Activated CD4-positive, alpha-beta T cell treated with anti-CD3 and anti-CD28 coated beads, Interleukin-2, amount 10 ng/mL, durations not matched to agents 24 days and 14 days (primary cell): ENCODE data around the gene SLC43A2. TPM values are rescaled to one million over a fixed set of nuclear protein-coding genes. Genes with fewer than 3 reads are reported as not detected.

Source experiments
- DNase-seq: peaks from one replicate; pipeline ENCODE4 v3.0.0; 2022
- H3K27ac Mint-ChIP-seq: one replicate; pipeline ENCODE4 v1.8.0; 2022; ENCODE audit warnings: mild to moderate bottlenecking, mixed read lengths
- H3K27me3 Mint-ChIP-seq: one replicate; pipeline ENCODE4 v1.8.0; 2022; ENCODE audit warnings: mixed read lengths
- H3K36me3 Mint-ChIP-seq: one replicate; pipeline ENCODE4 v1.8.0; 2022; ENCODE audit warnings: low read depth, mild to moderate bottlenecking, mixed read lengths
- H3K4me1 Mint-ChIP-seq: one replicate; pipeline ENCODE4 v1.8.0; 2021; ENCODE audit warnings: mixed read lengths
- H3K4me3 Mint-ChIP-seq: one replicate; pipeline ENCODE4 v1.8.0; 2022; ENCODE audit warnings: mild to moderate bottlenecking, moderate library complexity, mixed read lengths
- H3K9me3 Mint-ChIP-seq: one replicate; pipeline ENCODE4 v1.8.0; 2021; ENCODE audit warnings: mixed read lengths
- intact Hi-C: fragments of 100-400 bp; cut with micrococcal nuclease; formaldehyde crosslinking; loops from one replicate; pipeline ENCODE4 v1.15.1; 2023
- total RNA-seq: library from RNA; stranded (reverse); gene quantifications from 2 replicates; pipeline ENCODE4 v1.2.3, GENCODE V29; 2022

SLC43A2 gene
- total RNA-seq, 1 donor from 2014 or later, result 2.8 TPM

DNA sequence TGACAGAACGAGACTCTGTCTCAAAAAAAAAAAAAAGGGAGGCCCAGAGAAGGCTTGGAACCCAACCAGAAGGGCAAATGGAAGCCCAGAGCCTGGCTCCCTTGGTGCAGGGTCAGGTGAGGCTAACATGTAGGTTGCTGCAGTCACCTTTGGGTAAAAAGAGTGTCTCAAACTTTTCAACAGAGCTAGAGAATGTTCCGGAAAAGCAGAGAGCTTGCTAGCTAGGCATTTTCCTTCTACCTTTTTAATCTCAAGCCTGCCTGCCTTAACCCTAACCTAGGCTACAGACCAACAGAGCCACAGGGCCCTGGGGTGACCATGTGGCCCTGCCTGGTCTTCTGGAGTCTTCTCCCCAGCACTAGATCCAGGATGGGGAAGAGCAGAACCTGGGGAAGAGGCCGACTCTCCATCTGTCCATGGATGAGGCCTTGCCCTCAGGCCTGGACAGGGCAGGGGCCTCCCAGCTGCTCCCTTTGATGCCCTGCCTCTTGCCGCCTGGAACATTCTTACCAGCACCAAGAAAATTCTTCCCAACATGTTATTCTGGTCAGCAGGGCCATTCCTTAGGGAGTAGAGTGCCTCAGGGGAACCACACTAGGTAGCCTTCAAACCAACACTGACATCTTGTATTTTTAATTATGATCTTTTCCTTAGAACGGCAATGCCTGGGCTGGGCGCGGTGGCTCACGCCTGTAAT lies 30.1 kb downstream of the SLC43A2 start:
- peaks cover 5% of the 10 kb centered on the region for H3K9me3 Mint-ChIP-seq
- H3K4me3 Mint-ChIP-seq, result no peak overlapping the region
- DNase-seq, result no peak
- no peaks in the 10 kb centered on the region for H3K36me3 Mint-ChIP-seq
- no peaks in the 10 kb centered on the region for H3K27me3 Mint-ChIP-seq
- H3K27ac Mint-ChIP-seq, result no peak overlapping the region
- no peaks in the 10 kb centered on the region for H3K4me1 Mint-ChIP-seq
- intact Hi-C loops, result no loop called here

- Mint-ChIP-seq H3K36me3 (no peaks in the 10 kb centered on the region), H3K9me3 (peaks cover 5% of the 10 kb centered on the region), H3K27ac (no peak overlapping the region), H3K27me3 (no peaks in the 10 kb centered on the region), H3K4me1 (no peaks in the 10 kb centered on the region), H3K4me3 (no peak overlapping the region)
- intact Hi-C loops, result no loop called here
- DNase-seq, result no peak
Measured at GRCh38 chr17:1597861-1598342, 30.7 kb downstream of the SLC43A2 start.

GRCh38 chr17:1593630-1593931 lies 35.1 kb downstream of the SLC43A2 start:
- Mint-ChIP-seq H3K4me3 (no peak overlapping the region), H3K27me3 (peaks cover 2% of the 10 kb centered on the region), H3K27ac (no peak overlapping the region), H3K9me3 (no peaks in the 10 kb centered on the region), H3K36me3 (no peaks in the 10 kb centered on the region), H3K4me1 (peaks cover 2% of the 10 kb centered on the region)
- intact Hi-C loops, result no loop called here
- DNase-seq, result no peak

GRCh38 chr17:1592751-1593629 lies 35.6 kb downstream of the SLC43A2 start:
- Mint-ChIP-seq H3K9me3 (no peaks in the 10 kb centered on the region), H3K4me3 (no peak overlapping the region), H3K36me3 (no peaks in the 10 kb centered on the region), H3K27me3 (peaks cover 2% of the 10 kb centered on the region), H3K4me1 (peaks cover 2% of the 10 kb centered on the region), H3K27ac (no peak overlapping the region)
- DNase-seq, result no peak
- intact Hi-C loops, result no loop called here

GRCh38 chr17:1591474-1592090 lies 37.1 kb downstream of the SLC43A2 start:
- Mint-ChIP-seq H3K4me1 (peaks cover 2% of the 10 kb centered on the region), H3K9me3 (no peaks in the 10 kb centered on the region), H3K27me3 (peaks cover 2% of the 10 kb centered on the region), H3K4me3 (no peak overlapping the region), H3K27ac (no peak overlapping the region), H3K36me3 (no peaks in the 10 kb centered on the region)
- intact Hi-C loops, result no loop called here
- no peak for DNase-seq

GRCh38 chr17:1590747-1591473 lies 37.7 kb downstream of the SLC43A2 start:
- H3K27ac Mint-ChIP-seq, result no peak overlapping the region
- H3K27me3 Mint-ChIP-seq, result peaks cover 2% of the 10 kb centered on the region
- H3K36me3 Mint-ChIP-seq, result no peaks in the 10 kb centered on the region
- peaks cover 2% of the 10 kb centered on the region for H3K4me1 Mint-ChIP-seq
- no peak for DNase-seq
- no peak overlapping the region for H3K4me3 Mint-ChIP-seq
- H3K9me3 Mint-ChIP-seq, result no peaks in the 10 kb centered on the region
- intact Hi-C loops, result no loop called here

DNA sequence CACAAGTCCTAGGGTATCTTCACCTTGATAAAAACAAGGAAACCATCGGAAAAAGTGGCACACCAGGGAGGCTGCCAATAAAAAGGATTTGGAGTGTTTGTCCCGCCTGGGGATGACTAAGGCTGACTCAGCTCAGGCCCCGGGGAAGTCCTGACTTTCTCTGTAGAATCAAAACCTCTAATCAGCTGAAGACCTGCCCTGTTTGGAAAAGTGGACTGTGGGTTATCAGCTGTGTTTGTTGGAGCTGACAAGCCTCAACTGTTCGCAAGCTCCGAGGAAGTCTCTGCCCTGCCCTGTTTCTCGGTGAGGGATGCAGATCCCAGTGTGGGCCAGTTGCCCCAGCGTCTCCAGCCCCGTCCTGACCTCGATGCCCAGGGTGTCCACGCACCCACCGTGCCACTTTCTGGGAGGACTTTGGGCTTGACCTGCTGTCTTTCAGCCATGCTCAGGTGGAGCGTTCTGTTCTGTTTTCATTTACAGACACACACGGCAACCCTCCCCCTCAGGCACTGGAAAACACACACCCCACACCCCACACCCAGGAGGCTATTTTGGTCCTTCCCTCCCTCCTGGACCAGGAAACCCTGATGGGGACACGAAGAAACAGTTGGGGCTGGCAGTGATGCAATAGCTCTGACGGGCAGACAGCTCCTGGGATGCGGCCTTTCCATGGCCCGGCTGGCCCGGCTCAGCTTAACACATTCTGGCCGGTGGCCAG lies 38.4 kb downstream of the SLC43A2 start:
- intact Hi-C loops, result no loop called here
- Mint-ChIP-seq H3K27ac (no peak overlapping the region), H3K27me3 (peaks cover 2% of the 10 kb centered on the region), H3K36me3 (no peaks in the 10 kb centered on the region), H3K9me3 (no peaks in the 10 kb centered on the region), H3K4me3 (no peak overlapping the region), H3K4me1 (peaks cover 2% of the 10 kb centered on the region)
- no peak for DNase-seq

GRCh38 chr17:1588821-1589585 lies 39.6 kb downstream of the SLC43A2 start:
- Mint-ChIP-seq H3K27me3 (peaks cover 2% of the 10 kb centered on the region), H3K27ac (no peak overlapping the region), H3K4me1 (peaks cover 2% of the 10 kb centered on the region), H3K36me3 (no peaks in the 10 kb centered on the region), H3K4me3 (no peak overlapping the region), H3K9me3 (no peaks in the 10 kb centered on the region)
- intact Hi-C loops, result no loop called here
- no peak for DNase-seq

GRCh38 chr17:1584167-1584566 lies 44.5 kb downstream of the SLC43A2 start:
- Mint-ChIP-seq H3K4me1 (no peaks in the 10 kb centered on the region), H3K27ac (no peak overlapping the region), H3K27me3 (no peaks in the 10 kb centered on the region), H3K9me3 (no peaks in the 10 kb centered on the region), H3K4me3 (no peak overlapping the region), H3K36me3 (no peaks in the 10 kb centered on the region)
- DNase-seq, result no peak
- intact Hi-C loops, result no loop called here

- Mint-ChIP-seq H3K27ac (no peak overlapping the region), H3K36me3 (no peaks in the 10 kb centered on the region)
Measured at GRCh38 chr17:1583556-1583955, 45.1 kb downstream of the SLC43A2 start.

DNA sequence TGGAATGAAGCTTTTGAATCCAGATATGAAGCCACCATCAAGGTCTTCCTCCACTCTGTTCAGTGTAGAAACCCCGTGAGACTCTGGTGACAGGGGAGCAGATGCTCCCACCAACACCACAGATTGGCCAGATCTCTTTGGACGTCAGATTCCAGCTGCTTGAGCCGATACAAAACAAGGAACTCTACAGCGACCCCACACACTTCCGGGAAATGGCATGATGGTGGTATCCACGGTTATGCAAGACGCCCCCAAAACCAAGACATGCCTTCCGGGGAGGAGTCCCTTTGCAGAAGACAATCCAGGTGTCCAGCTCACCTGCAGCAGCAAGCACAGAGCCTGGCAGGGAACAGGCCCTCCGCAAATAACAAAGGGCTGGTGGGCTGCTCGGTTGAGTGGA lies 46.3 kb downstream of the SLC43A2 start:
- peaks cover 3% of the 10 kb centered on the region for H3K4me1 Mint-ChIP-seq
- H3K27me3 Mint-ChIP-seq, result no peaks in the 10 kb centered on the region
- H3K4me3 Mint-ChIP-seq, result no peak overlapping the region
- intact Hi-C loops, result no loop called here
- no peaks in the 10 kb centered on the region for H3K9me3 Mint-ChIP-seq
- no peaks in the 10 kb centered on the region for H3K36me3 Mint-ChIP-seq
- DNase-seq, result no peak
- H3K27ac Mint-ChIP-seq, result no peak overlapping the region

More at GRCh38 chr17:1583556-1583955, 45.1 kb downstream of the SLC43A2 start:
- Mint-ChIP-seq H3K9me3 (no peaks in the 10 kb centered on the region), H3K4me3 (no peak overlapping the region), H3K27me3 (no peaks in the 10 kb centered on the region), H3K4me1 (no peaks in the 10 kb centered on the region)
- intact Hi-C loops, result no loop called here
- no peak for DNase-seq

DNA sequence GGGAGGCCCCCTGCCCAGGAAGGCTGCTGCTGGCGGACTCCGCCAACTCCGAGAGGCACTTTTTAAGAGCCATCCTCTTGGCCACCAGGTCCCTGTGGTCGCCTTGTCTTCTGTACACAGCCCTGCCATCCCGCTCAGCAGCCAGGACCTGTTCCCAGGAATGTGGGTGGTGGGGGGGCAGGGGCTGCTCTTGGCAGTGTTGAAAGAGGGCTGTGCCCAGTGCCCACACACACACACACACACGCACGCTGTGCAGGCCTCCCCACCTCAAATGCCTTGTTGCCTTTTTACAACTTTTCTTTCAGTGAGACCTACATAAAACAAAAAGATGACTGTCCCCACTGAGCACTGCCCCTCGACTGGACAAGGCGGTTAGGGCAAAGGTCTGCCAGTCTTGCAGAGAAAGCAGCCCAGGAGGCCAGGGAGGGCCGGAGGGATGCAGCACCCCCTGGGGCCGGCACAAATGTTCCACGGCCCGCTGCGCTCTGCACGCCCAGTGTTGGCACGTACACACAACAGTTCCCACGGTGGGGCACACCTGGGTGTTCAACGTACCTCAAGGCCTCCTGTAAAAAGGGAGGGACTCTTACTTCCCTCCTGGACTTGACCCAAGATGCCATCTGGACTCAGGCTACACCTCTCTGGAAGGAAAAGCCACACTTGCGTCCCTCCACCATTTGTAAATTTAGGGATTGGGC lies 47.5 kb downstream of the SLC43A2 start:
- intact Hi-C loops, result no loop called here
- no peaks in the 10 kb centered on the region for H3K27me3 Mint-ChIP-seq
- no peak overlapping the region for H3K27ac Mint-ChIP-seq
- H3K36me3 Mint-ChIP-seq, result no peaks in the 10 kb centered on the region
- no peak for DNase-seq
- no peaks in the 10 kb centered on the region for H3K9me3 Mint-ChIP-seq
- peaks cover 6% of the 10 kb centered on the region for H3K4me1 Mint-ChIP-seq
- H3K4me3 Mint-ChIP-seq, result no peak overlapping the region
